Lung microvascular endothelial cell (primary cell): ENCODE data around the gene GNB1L. TPM values are rescaled to one million over a fixed set of nuclear protein-coding genes. Genes with fewer than 3 reads are reported as not detected.
A peak's percentile ranks its signal among the peaks of the same experiment; 100 is the strongest.

Experiments used
- DNase-seq, 2 donors: peaks; one replicate each; pipeline versions ENCODE4 v3.0.0 to v3.0.0-alpha.2; 2010; ENCODE audit warnings: low read depth in 2 of 2
- total RNA-seq: library from RNA; depleted of rRNA; stranded (reverse); fragments of >200 nt; gene quantifications from 2 replicates; pipeline ENCODE4 v1.2.1, GENCODE V29; 2014

Gene GNB1L
- total RNA-seq, 1 donor from 2014 or later, result 4.4 TPM

DNA sequence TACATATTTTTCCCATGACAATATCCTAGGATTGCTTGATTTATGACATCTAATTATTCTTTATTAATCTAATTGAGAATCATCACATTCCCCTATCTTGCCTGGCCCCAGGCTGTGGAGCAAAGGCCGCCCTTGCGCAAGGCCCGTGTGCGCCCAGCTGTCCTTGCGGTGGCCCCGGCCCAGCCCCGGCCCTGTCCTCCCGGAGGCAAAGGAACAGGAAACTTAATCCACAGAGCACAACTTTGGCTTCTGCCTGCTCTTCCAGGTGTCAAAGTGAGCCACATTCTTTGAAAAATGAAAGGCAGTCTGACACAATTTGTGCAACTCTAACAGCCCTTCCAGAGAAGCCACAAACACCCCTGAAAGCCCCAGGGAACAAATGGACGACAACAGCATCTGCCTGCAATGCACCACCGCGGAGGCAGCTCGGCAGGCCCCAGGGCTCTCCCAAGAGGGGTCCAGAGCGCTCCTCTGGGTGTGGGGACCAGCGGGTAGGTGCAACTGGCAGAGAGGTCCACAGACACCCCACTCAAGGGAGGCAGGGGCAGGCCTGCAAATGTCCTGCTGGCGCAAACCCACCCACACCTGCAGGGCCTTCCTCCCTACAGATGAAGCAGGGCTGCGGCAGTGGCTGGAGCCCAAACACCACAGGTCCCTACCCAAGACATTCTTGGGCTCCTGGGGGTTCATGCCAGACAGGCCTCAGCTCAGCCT is 30.3 kb downstream of the GNB1L start:
- no peak for DNase-seq

DNA sequence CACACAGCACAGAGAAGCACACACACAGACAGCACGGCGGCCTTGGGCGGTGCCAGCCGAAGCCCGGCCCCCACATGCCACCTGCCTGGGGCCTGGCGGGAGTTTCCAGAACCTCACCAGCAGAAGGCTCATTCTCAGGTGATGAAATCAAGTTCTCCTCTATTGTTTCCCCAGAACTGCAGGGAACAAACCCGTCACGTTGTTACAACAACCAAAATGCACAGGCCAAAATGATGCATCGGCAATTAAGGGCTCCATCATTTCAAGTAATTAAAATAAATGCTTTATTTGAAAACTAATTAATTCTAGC is 30.8 kb downstream of the GNB1L start:
- DNase-seq, result no peak

DNA sequence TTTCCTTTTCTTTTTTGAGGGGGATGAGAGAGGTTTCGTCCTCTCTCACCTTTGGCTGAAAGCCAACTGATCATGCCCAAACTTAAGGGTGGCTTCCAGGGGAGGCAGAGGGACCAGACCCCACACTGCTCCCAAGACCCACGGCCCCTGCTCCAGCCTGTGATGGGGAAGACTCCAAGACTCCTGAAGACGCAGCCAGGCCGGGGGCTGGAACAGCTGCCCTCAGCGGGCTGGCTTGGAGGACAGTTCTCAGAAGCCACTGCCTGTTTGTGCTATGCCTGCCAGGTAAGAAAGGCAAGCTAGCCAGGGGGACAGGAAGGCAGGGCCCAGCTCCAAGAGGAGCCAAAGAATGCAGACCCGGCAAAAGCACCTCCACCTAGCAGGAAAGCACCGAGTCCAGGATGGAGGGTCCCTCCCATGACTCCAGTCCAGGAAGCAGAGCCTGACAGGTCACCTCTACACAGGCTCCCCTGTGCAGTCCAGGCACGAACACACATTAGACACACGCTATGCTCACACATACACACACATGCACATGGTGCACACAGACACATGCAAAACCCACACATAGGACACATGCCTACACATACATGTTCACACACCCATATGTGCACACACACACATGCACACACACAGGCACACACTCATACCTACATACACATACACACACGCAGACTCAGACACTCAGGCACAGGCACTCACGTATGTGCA is 31.3 kb downstream of the GNB1L start:
- DNase-seq, result no peak

DNA sequence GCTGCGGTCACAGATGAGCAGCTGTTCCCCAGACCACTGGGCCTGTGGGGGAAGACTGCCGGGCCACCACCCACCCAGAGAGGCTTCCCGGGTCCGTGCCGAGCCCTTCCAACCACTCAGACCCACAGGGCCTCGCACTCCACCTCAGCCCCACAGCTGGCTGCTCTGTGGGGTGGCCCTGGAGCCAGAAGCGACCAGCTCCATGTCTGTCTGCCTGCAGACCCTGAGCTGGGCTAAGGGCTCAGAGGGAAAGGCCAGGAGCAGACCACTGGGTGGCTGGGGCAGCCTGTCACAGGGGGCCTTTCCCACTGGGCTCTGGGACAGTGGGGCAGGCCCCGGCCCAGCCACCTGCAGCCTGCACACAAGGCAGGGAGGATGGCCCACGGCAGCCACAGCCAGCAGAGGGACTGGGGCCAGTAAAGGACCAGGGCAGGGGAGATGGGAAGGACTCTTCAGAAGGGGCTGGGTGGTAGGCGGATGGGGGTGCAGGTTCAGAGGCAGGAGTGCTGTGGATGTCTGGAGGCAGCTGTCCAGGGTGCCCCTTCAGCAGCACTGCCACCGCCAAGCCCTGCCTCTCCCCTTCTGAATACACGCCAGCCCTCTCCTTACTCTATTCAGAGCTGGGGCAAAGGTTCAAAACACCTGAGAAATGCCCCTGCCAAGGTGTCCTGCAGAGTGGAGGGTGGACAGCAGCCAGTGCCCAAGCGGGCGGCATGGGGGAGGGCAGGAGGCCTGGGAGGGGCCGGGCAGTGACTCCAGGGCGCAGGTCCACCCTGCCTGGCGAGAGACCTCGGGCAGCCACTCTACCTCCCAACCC is 32.2 kb downstream of the GNB1L start:
- DNase-seq, result no peak

DNA sequence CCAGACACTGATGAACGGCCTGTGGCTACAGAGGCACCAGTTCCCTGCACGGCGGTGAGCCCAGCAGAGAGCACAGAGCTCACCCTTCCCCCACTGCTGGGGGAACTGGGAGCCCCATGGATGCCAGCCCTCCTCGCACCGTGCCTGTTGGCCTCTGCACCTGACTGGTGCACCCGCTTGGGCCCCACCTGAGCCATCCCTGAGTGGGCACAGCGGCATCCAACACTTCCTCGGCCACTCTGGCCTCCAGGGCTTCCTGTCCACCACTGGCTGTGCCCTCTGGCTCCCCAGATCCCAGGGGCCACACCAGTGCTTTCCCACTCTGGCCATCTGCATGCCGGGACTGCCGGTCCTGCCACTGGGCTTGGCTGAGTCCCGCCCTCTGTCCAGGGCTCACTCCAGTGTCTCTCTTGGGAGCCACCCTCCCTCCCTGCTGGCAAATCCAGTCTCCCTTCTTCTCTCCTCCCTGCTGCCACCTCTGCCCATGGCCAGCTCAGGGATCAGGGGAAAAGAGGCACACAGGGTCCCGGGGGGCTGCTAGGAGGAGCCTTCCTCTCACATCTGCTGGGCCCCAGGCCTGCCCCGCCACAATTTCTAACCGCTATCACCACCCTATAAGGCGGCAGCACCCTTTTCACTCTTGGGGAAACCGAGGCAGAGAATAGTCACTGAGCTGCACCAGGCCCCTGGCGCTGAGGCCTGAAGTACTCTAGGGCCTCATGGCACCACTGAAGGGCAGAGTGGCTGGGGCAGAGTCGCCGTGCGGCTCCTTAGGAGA is 33.0 kb downstream of the GNB1L start:
- DNase-seq, result no peak

DNA sequence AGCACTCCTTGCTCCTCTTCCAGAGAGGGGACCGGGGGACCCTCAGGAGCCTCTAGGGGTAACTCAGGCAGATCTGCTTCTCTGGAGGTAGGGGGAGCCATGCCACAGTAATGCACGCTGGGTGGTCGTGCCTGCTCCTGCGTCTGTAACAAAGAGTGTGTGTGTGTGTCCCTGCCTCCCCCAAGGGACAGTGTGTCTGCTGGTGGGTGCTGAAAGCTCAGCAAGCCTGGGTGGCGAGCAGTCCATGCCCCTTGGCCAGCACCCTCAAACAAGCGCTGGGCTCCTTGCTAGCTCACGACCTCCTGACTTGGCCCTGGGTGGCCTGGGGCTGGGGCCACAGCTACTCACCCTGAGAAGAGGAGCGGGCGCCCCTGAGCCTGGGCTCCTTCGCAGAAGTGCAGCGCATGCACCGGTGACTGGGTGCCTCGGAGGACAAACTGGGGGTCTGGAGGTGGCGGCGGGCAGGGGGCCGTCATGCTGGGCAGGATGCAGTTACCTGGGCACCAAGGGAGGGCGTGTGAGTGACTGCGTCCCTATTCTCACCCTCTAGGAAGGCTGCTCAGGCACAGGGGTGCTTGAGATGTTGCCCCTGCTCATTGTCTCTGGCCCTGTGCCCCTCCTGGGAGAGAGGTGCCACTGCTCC is 33.7 kb downstream of the GNB1L start:
- peak in 1 of 2 donors; percentile 51 for DNase-seq

GRCh38 chr22:19819911-19820879 is 34.5 kb downstream of the GNB1L start:
- no peak for DNase-seq

GRCh38 chr22:19819208-19819910 is 35.3 kb downstream of the GNB1L start:
- no peak for DNase-seq

GRCh38 chr22:19818324-19819207 is 36.1 kb downstream of the GNB1L start:
- DNase-seq, result no peak

DNA sequence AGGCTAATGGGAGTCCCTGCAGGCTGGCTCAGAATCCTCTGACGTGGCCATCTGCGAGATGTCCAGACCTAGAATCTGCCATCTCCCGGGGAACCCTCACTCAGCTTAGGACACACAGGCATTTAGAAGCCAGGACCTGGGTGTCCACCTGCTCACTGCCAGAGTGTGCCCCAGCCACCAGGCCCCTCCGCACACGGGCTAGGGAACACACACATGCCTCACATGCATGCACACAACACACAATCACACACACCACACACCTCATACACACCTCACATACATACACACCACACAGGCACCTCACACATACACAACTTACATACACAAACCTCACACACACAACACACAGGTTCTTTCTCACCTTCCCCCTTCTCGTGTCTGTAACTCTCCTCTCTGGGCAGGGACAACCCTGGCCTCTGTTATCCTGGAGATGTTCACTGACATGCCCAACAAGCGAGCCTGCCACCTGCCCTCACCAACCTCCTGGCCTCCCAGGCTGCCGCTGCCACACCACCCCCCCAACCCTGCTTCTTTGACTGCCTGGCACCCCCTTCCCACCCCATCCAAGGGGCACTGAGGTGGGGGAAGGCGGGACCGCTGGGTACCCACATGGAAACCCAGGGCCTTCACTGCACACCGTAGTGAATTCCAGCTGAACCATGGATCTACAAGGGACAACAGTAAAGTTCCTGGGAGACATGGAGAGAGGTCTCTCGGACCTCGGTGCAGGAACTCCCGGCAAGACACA is 38.1 kb downstream of the GNB1L start:
- DNase-seq, result no peak

- no peak for DNase-seq
Observed at GRCh38 chr22:19815823-19816290, 38.8 kb downstream of the GNB1L start.

DNA sequence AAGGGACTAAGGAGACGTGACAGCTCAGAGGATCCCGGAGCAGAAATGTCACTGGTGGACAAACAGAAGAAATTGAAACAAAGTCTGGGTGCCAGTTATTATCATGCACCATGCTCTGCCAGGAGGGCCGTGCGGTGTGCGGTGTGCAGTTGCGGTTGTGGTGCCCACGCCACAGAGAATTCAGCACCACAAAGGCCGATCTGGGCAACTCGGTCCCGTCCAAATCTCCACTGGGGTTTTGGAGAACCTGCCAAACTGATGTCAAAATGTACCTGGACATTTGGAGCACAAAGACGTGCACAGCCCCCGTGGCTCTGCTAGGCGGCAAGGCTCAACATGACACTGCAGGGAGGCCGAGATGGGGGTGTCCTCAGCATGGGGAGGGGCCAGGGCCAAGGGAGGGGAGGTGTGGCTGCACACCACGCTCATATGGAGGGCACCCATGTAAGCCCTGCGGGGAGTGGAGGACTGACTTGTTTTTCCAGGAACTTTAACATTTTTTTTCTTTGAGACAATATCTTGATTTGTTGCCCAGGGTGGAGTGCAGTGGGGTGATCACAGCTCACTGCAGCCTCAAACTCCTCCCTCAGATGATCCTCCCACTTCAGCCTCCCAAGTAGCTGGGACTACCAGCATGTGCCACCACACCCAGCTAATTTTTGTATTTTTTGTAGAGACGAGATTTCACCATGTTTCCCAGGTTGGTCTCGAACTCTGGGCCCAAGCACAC is 39.4 kb downstream of the GNB1L start:
- DNase-seq, result no peak

- no peak for DNase-seq
Observed at GRCh38 chr22:19814428-19814827, 40.2 kb downstream of the GNB1L start.

GRCh38 chr22:19812910-19813309 is 41.8 kb downstream of the GNB1L start:
- no peak for DNase-seq

GRCh38 chr22:19811811-19812771 is 42.6 kb downstream of the GNB1L start:
- DNase-seq, result no peak

DNA sequence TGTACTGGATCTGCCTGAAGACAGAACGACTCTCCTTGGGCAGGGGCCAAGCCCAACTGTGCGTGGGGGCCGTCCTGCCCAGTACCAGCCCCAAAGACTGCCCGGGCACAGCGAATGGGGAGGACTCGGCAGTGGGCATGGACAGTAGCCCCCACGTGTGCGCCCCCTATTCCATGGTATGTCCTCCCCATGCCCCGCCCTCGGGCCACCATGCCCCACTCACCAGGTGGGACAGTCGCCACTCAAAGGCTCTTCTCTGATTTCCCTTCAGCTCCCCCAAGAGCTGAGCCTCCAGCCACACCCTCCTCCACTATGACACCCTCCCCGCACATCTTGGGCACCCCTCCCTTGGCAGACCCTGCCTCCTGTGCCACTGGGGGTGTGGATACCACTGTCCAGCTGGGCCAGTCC is 43.5 kb downstream of the GNB1L start:
- no peak for DNase-seq
